Hematopoietic multipotent progenitor cell (in vitro differentiated cells): ENCODE measurements around the gene AAK1. TPM values are rescaled to one million over a fixed set of nuclear protein-coding genes. Genes with fewer than 3 reads are reported as not detected.
"Not testable (repeated sequence)": the region's sequence is repeated elsewhere in the genome, so short reads cannot be mapped to it uniquely, and the experiment has no call there.

Experiments
- DNase-seq, 3 donors: peaks; one replicate each; pipeline ENCODE4 v3.0.0-alpha.2; 2011 to 2015; ENCODE audit warnings: low read depth in 2 of 3, low spot score in 2 of 3
- small RNA-seq: library from RNA; depleted of rRNA; stranded (forward); fragments of <200 nt; gene quantifications from one replicate; pipeline ENCODE3, GENCODE V24; 2012
- total RNA-seq: library from RNA; depleted of rRNA; stranded (reverse); fragments of >200 nt; gene quantifications from one replicate; pipeline ENCODE4 v1.2.3, GENCODE V29; 2012

Gene AAK1
- total RNA-seq, 1 donor = 17.2 TPM

- DNase-seq = not testable (repeated sequence)
Measured at GRCh38 chr2:69419111-69419510, 224.4 kb downstream of the AAK1 start.

GRCh38 chr2:69416147-69416546, 227.4 kb downstream of the AAK1 start:
- DNase-seq = no peak

Small RNA genes within 50 kb of the gene (small RNA-seq; reads per million reads assigned to genes)
- not detected for gene RN7SL604P
- not detected for gene SNORA36C

Other genes with a start within 250 kb of the AAK1 start
- gene NFU1, start 206.3 kb downstream of the AAK1 start, total RNA-seq = 21.3 TPM
- gene ANXA4, start 98.4 kb upstream of the AAK1 start, total RNA-seq = 26.1 TPM
- gene GMCL1, start 185.9 kb upstream of the AAK1 start, total RNA-seq = 12.1 TPM